Activated CD4-positive, alpha-beta T cell treated with anti-CD3 and anti-CD28 coated beads, Interleukin-2, Interleukin-6, amounts not matched to agents 100 ng/mL and 50 ng/mL, durations not matched to agents 16 hours and 8 hours (primary cell): Measurements from ENCODE around the gene RPS3.

Experiments used
- DNase-seq: peaks from one replicate; pipeline ENCODE4 v3.0.0-alpha.2; 2020

RPS3 gene

GRCh38 chr11:75436806-75437205, 37.5 kb downstream of the RPS3 start:
- no peak for DNase-seq

- no peak for DNase-seq
Measured at GRCh38 chr11:75437966-75438659, 38.8 kb downstream of the RPS3 start.

GRCh38 chr11:75439026-75439425, 39.7 kb downstream of the RPS3 start:
- no peak for DNase-seq

GRCh38 chr11:75439495-75440120, 40.3 kb downstream of the RPS3 start:
- DNase-seq = no peak

GRCh38 chr11:75440960-75441803, 41.9 kb downstream of the RPS3 start:
- DNase-seq = no peak

- no peak for DNase-seq
Measured at GRCh38 chr11:75441804-75442132, 42.5 kb downstream of the RPS3 start.

GRCh38 chr11:75442161-75442885, 43.0 kb downstream of the RPS3 start:
- DNase-seq = no peak

GRCh38 chr11:75443043-75443442, 43.7 kb downstream of the RPS3 start:
- DNase-seq = no peak

GRCh38 chr11:75445315-75445953, 46.1 kb downstream of the RPS3 start:
- peak; percentile 78 for DNase-seq

- no peak for DNase-seq
Measured at GRCh38 chr11:75447415-75447814, 48.1 kb downstream of the RPS3 start.

- DNase-seq = no peak
Measured at GRCh38 chr11:75449271-75449670, 50.0 kb downstream of the RPS3 start.

- no peak for DNase-seq
Measured at GRCh38 chr11:75449776-75450175, 50.5 kb downstream of the RPS3 start.

- no peak for DNase-seq
Measured at GRCh38 chr11:75450236-75450635, 50.9 kb downstream of the RPS3 start.

GRCh38 chr11:75450826-75451821, 51.8 kb downstream of the RPS3 start:
- DNase-seq = peak; percentile 57

GRCh38 chr11:75453916-75454655, 54.8 kb downstream of the RPS3 start:
- DNase-seq = no peak

GRCh38 chr11:75454987-75455386, 55.7 kb downstream of the RPS3 start:
- DNase-seq = no peak
